ENCODE results near the gene PRDM7. TPM values are rescaled to one million over a fixed set of nuclear protein-coding genes. Genes with fewer than 3 reads are reported as not detected.

The PRDM7 gene
- total RNA-seq, 4 donors from 2014 or later = not detected

- TF ChIP-seq CTCF (IDR thresholded peaks at IDR 0.05) (no peak), POLR2A (IDR thresholded peaks at IDR 0.05) (no peak)
- Histone ChIP-seq H3K27ac (no peak overlapping the region), H3K9me3 (no peaks in the 10 kb centered on the region), H3K36me3 (peaks cover 0 to 15% (median 0%) of the 10 kb centered on the region in 3 donors), H3K4me3 (no peak overlapping the region), H3K27me3 (no peaks in the 10 kb centered on the region), H3K4me1 (no peaks in the 10 kb centered on the region)
- 83 to 89% methylated on average over 1 to 3 of the region's 7 CpGs for WGBS, 2 donors
- DNase-seq = no peak
- intact Hi-C loops (cut with DNase I) = no loop called here
These were observed 70.1 kb downstream of the PRDM7 start for GRCh38 chr16:90007015-90007414.

Other genes starting within 250 kb of the PRDM7 start
- gene SPIRE2, start 248.9 kb downstream of the PRDM7 start, total RNA-seq = 1 to 10 TPM; 3.4 to 9.6 (median 4.3) TPM
- 100 to 1,000 TPM in 2 of 4 donors, 10 to 100 TPM in 2; 79.7 to 124 (median 101) TPM for gene TCF25, start 203.7 kb downstream of the PRDM7 start, total RNA-seq
- gene MC1R, start 158.5 kb downstream of the PRDM7 start, total RNA-seq = 1 to 10 TPM; 1.1 to 3.4 (median 2.0) TPM
- gene TUBB3, start 154.0 kb downstream of the PRDM7 start, total RNA-seq = 1 to 10 TPM in 3 of 4 donors, not detected in 1; 2.2 to 9.6 (median 8.0) TPM
- 10 to 100 TPM; 43.5 to 63.0 (median 52.4) TPM for gene DEF8, start 128.6 kb downstream of the PRDM7 start, total RNA-seq
- gene DBNDD1, start 57.9 kb downstream of the PRDM7 start, total RNA-seq = 10 to 100 TPM in 2 of 4 donors, 1 to 10 TPM in 2; 5.8 to 29.2 (median 12.7) TPM

Data from esophagus squamous epithelium (tissue), 5 donors.